ENCODE measurements around the gene MRPL18. TPM values are rescaled to one million over a fixed set of nuclear protein-coding genes. Genes with fewer than 3 reads are reported as not detected.

MRPL18 gene
- total RNA-seq, 4 donors from 2014 or later: 25.1 to 58.5 (median 35.7) TPM

- H3K36me3 ChIP-seq: peaks cover 0 to 35% (median 0%) of the 10 kb centered on the region in 3 donors
- no peak for TF ChIP-seq CTCF (IDR thresholded peaks at IDR 0.05)
- TF ChIP-seq POLR2A (IDR thresholded peaks at IDR 0.05): no peak
- H3K9me3 ChIP-seq: no peaks in the 10 kb centered on the region
- no peak for DNase-seq
- H3K27ac ChIP-seq: no peak overlapping the region
- no peaks in the 10 kb centered on the region for H3K27me3 ChIP-seq
- no peak overlapping the region for H3K4me3 ChIP-seq
- H3K4me1 ChIP-seq: peaks cover 0 to 13% (median 4%) of the 10 kb centered on the region in 4 donors
Measured at GRCh38 chr6:159759645-159760044, 30.6 kb upstream of the MRPL18 start.

- no peaks in the 10 kb centered on the region for H3K27me3 ChIP-seq
- no peak for DNase-seq
- peak overlapping the region in 3 of 4 donors; percentile 92 to 100 (median 98) for H3K27ac ChIP-seq
- H3K36me3 ChIP-seq: peaks cover 0 to 32% (median 0%) of the 10 kb centered on the region in 3 donors
- peak overlapping the region in 2 of 4 donors; percentile 83 to 84 for H3K4me3 ChIP-seq
- H3K9me3 ChIP-seq: no peaks in the 10 kb centered on the region
- TF ChIP-seq CTCF (IDR thresholded peaks at IDR 0.05): no peak
- no peak for TF ChIP-seq POLR2A (IDR thresholded peaks at IDR 0.05)
- H3K4me1 ChIP-seq: peaks cover 0 to 13% (median 4%) of the 10 kb centered on the region in 4 donors
Measured at GRCh38 chr6:159760602-159761057, 29.6 kb upstream of the MRPL18 start.

GRCh38 chr6:159761129-159761872 is 29.0 kb upstream of the MRPL18 start:
- peaks cover 0 to 25% (median 0%) of the 10 kb centered on the region in 3 donors for H3K36me3 ChIP-seq
- no peaks in the 10 kb centered on the region for H3K9me3 ChIP-seq
- H3K27ac ChIP-seq: peak overlapping the region; percentile 92 to 100 (median 98)
- peaks cover 0 to 13% (median 4%) of the 10 kb centered on the region in 4 donors for H3K4me1 ChIP-seq
- DNase-seq: peak in 2 of 3 donors; percentile 55 to 66
- no peak for TF ChIP-seq POLR2A (IDR thresholded peaks at IDR 0.05)
- no peak for TF ChIP-seq CTCF (IDR thresholded peaks at IDR 0.05)
- no peaks in the 10 kb centered on the region for H3K27me3 ChIP-seq
- H3K4me3 ChIP-seq: peak overlapping the region; percentile 65 to 95 (median 84)

GRCh38 chr6:159761873-159762680 is 28.2 kb upstream of the MRPL18 start, which contains the start of gene ACAT2:
TSS of gene ACAT2 (plus strand) at chr6:159762045. CDS start at chr6:159762088, 43 bp downstream.
- Histone ChIP-seq H3K27ac (peak within 1 kb of the TSS; percentile 92 to 100 (median 98)), H3K36me3 (peaks cover 0 to 25% (median 0%) of the 10 kb centered on the region in 3 donors), H3K4me1 (peaks cover 0 to 13% (median 4%) of the 10 kb centered on the region in 4 donors), H3K4me3 (peak within 1 kb of the TSS; percentile 65 to 95 (median 84)), H3K9me3 (no peaks in the 10 kb centered on the region), H3K27me3 (no peaks in the 10 kb centered on the region)
- DNase-seq: peak; percentile 95 to 98 (median 95)
- TF ChIP-seq CTCF (IDR thresholded peaks at IDR 0.05): peak in 3 of 6 experiments; percentile 24 to 46 (median 40)
- peak; percentile 61 to 78 for TF ChIP-seq POLR2A (IDR thresholded peaks at IDR 0.05)

- peak overlapping the region; percentile 92 to 100 (median 98) for H3K27ac ChIP-seq
- no peak for TF ChIP-seq CTCF (IDR thresholded peaks at IDR 0.05)
- no peak for TF ChIP-seq POLR2A (IDR thresholded peaks at IDR 0.05)
- H3K36me3 ChIP-seq: peaks cover 0 to 27% (median 0%) of the 10 kb centered on the region in 3 donors
- no peaks in the 10 kb centered on the region for H3K27me3 ChIP-seq
- no peaks in the 10 kb centered on the region for H3K9me3 ChIP-seq
- DNase-seq: peak in 2 of 3 donors; percentile 28 to 54
- H3K4me1 ChIP-seq: peaks cover 0 to 13% (median 4%) of the 10 kb centered on the region in 4 donors
- H3K4me3 ChIP-seq: peak overlapping the region; percentile 65 to 95 (median 84)
Measured at GRCh38 chr6:159762681-159763293, 27.5 kb upstream of the MRPL18 start.
